SKM-1 (cell line): ENCODE results near the gene GDPD5.
"Not testable (repeated sequence)": the region's sequence is repeated elsewhere in the genome, so short reads cannot be mapped to it uniquely, and the experiment has no call there.

Experiments used
- DNase-seq: peaks from one replicate; lab custom pipeline; 2025; ENCODE audit not compliant: unreplicated experiment; lab: John Stamatoyannopoulos, UW

Gene GDPD5

GRCh38 chr11:75430714-75431532 is 94.8 kb downstream of the GDPD5 start:
- no peak for DNase-seq

DNA sequence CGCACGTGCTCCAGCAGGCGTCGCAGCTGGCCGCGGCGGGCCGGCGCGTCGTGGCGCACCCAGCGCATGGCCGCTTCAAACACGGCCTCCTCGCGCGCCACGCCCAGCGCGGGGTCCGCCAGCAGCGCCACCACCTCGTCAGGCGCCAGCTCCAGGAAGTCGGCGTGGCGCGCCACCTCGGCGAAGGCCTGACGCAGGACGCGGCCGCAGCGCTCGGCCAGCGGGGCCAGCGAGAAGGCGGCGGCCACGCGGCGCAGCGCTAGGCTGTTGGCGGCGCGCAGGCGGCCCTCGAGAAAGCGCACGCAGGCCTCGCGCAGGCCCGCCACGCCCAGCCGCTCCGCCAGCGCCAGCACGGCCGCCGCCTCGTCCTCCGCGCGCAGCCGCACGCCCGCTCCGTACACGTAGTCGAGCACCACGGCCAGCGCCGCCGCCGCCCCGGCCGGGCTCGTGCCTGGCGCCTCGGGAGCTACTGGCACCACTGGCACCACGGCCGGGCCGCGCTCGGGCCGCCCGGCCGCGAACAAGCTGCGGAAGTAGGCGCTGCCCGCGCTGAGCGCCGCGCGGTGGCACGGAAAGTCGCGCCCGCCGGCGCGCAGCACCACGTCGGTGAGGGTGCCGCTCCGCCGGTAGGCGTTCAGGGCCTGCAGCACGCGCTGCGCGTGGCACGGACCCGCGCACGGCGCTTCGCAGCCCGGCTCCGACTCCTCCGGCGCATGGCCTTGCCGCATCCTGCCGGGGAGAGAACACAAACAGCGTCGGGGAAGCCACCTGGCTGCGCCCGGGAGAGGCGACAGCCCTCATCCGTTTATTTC is 95.6 kb downstream of the GDPD5 start:
- DNase-seq, result no peak

DNA sequence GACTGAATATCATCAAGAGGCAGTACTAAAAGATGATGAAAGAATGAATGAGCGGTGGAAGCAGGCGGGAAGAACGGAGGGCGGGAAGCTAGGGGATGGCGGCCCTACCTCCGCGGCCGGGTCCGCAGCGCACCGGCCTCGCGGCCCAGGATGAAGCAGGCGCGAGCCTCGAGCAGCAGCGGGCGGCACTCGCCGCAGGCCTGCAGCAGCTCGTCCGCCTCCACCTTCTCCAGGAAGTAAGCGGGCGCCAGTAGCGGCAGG is 96.2 kb downstream of the GDPD5 start:
- no peak for DNase-seq

DNA sequence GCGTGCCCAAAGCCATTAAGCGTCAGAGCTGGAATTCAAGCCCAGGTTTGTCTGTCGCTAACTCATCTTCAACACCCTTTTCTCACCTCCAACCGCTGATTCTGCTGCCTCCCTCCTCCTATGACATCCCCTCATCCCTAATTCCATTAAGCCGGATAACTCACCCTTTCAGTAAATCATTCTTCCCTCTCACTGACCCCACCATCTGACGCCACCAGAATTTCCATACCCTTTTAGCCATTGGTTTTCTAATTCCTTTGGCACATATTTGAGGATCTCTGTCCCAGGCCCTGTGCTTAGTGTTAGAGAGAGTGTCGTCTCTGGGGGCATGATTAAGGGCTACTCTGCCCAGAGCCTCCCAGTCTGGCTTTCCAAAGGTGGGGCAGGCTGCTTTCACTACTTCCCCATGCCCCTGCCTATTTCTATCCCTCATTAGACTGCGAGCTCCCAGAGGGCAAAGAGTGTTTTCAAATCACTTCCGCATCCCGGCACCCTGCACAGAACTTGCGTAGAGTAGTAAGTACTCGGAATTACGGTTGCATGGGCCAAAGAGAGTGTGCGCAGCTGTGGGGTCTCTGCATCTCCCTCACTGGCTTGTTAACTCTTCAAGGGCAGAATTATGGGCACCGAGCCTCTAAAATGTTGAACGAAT is 96.6 kb downstream of the GDPD5 start:
- DNase-seq, result no peak

- DNase-seq, result no peak
These were observed 97.4 kb downstream of the GDPD5 start for GRCh38 chr11:75428281-75428724.

DNA sequence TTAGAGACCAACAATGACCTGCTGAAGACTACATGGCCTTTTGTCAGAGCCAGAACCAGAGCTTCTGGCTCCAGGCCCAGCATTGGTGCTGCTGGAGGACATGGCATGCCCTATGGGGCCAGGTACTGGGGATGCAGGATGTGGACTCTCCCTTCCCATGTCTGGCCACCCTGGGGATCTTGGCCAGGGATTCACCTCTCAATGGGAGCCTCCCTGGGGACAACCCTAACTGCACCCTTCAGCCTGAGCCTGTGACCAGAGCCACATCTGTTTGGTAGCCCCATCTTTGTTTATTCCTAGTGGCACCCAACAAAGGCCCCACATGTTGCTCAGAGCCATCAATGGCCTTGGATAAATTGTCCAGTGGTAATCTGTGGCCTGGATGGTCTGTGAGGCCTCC is 98.6 kb downstream of the GDPD5 start:
- no peak for DNase-seq

GRCh38 chr11:75426720-75427086 is 99.0 kb downstream of the GDPD5 start:
- DNase-seq, result no peak

DNA sequence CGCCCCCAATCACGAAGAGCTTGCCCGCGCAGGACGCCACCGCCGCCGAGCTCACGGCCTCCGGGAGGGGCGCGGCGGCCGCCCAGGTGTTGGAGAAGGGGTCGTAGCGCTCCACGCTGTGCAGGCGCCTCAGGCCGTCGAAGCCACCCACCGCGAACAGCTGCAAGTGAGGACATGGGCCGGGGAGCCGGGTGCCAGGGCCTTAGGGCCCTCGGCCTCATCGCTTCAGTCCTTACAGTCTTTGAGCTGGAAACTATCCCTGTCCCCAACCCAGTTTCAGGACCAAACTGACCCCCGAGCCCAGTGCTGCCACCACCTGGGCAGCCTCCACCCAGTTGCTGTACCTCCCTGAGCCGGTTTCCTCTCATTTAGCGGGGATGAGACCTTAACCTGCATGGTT is 100.3 kb downstream of the GDPD5 start:
- DNase-seq, result no peak

DNA sequence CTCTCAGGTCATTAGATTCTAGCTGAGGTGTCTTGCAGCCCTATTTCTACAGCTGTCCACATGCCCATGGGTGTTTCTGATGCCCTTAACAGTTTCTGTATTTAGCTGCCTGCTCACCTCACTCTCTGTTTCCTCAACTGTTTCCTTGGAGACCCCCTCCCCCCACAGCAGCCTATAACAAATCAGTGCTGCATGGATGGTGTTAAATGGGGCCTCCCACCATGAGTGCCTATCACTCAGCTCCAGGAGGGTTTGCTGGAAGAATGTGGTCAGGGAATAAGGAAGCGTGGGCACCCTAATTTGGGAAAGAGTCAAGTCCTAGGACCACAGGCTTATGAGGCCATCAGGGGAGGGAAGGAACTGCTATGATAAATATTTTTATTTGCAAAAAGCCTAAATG is 101.3 kb downstream of the GDPD5 start:
- no peak for DNase-seq

GRCh38 chr11:75423721-75424120 is 102.0 kb downstream of the GDPD5 start:
- DNase-seq, result no peak

DNA sequence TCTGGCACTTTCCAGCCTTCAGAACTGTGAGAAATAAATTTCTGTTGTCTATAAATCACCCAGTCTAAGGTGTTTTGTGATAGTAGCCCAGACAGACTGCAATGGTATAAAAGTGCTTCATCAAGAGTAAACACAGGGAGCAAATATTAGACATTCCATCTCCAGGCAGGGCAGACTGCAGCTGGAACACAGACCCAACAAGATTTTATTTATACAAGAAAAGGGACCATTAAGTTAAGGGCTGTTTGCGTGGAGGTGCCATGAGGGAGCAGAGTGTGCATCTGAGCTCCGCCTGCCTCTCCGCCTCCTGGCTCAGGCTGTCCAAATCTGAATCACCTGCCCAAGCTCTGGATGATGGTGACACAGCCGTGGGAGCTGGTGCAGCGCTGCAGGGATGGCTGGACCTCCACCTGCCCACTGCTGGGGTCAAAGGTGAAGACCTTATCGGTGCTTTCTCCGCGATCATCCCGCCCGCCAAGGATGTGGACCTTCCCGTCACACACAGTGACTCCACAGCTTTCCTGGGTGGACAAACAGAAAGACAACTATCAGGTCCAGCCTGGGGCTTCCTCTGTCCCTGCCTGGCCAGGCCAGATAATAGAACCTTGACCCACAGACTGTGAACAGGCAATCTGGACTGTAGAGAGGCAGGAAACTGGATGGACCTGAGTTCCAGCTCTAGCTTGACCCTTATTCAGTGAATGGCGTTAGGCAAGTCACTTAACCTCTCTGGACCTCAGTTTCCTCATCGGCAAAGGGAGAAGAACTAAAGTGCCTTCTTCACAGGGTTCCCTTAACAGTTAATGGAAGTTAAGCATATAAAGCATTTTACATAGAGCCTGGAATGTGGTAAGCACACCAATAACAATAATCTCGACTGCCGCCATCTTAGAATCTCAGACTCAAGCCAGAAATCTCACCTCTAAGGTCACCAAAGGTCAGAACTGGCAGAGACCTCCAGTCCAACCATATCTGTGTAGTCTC is 103.2 kb downstream of the GDPD5 start:
- no peak for DNase-seq

DNA sequence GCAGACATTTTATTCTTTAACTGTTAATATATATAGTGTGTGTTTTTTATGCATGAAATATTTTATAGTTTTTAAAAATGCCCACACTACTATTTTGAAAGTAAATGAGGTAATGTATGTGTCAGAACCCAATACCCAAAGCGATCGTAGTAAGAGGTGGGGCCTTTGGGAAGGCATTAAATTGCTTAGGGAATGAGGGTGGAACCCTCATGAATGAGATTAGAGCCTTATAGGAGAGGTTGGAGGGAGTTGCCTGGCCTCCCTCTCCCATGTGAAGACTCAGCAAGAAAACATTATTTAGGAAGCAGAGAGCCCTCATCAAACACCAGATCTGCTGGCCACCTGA is 103.9 kb downstream of the GDPD5 start:
- no peak for DNase-seq

DNA sequence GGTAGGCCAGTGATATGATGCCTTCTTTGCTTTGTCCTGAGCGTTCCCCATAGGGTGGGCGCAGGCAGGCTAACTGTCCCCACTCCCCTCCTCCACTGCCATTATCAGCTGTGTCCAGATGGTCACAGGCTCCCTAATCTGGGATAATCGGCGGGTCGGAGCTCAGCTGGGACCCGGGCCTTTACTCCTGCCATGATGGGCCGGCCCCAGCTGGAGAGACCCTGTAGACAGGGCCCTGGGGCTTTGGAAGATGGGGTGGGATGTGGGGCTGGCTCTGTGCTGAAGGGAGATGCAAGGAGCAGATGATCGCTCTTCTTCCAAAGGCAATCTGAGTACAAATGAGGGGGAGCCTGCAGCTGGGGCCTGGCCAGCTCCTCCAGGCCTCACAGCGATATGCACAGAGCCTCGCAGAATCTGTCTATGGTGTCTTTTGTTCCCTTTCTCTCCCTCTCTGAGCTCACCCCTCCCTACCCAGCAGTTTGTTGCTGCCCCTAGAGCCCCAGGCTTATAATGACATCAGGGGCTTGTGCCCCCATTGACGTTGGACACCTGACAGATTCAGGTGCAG is 104.6 kb downstream of the GDPD5 start:
- no peak for DNase-seq

- no peak for DNase-seq
These were observed 105.3 kb downstream of the GDPD5 start for GRCh38 chr11:75420224-75421034.

GRCh38 chr11:75413864-75414263 is 111.9 kb downstream of the GDPD5 start:
- no peak for DNase-seq

DNA sequence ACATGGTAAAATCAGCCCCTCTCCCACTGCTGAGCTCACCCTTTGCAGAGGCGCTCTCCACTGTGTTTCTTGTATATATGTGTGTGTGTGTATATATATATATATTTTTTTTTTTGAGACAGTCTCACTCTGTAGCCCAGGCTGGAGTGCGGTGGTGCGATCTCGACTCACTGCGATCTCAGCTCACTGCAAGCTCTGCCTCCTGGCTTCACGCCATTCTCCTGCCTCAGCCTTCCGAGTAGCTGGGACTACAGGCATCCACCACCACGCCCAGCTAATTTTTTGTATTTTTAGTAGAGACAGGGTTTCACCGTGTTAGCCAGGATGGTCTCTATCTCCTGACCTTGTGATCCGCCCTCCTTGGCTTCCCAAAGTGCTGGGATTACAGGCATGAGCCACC is 112.6 kb downstream of the GDPD5 start:
- DNase-seq, result not testable (repeated sequence)

DNA sequence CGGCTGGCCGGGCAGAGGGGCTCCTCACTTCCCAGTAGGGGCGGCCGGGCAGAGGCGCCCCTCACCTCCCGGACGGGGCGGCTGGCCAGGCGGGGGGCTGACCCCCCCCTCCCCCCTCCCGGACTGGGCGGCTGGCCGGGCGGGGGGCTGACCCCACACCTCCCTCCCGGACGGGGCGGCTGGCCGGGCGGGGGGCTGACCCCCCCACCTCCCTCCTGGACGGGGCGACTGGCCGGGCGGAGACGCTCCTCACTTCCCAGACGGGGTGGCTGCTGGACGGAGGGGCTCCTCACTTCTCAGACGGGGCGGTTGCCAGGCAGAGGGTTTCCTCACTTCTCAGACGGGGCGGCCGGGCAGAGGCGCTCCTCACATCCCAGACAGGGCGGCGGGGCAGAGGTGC is 115.8 kb downstream of the GDPD5 start:
- not testable (repeated sequence) for DNase-seq

- DNase-seq, result no peak
These were observed 116.9 kb downstream of the GDPD5 start for GRCh38 chr11:75408957-75409219.

DNA sequence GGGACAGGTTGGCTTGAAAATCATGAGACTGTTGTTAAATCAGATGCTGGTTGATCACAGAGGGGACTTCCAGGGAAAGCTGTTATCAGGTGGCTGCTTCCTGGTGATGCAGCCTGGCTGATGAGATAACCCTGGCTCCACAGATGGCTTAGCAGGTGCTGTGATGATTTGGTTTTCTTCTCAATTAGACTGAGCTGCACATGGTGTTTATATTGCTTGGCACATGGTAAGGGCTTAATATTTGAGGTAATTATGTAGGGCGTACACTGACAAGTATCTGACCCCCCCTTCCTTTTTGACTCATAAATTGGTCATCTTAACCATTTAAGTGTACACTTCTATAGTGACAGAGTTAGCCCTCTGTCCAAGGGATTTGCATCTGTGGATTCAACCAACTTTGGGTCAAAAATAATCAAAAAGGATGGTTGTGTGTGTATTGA is 119.4 kb downstream of the GDPD5 start:
- no peak for DNase-seq
